GM13976 (cell line): ENCODE measurements around the gene ABCA8.

Source experiments
- DNase-seq: peaks from one replicate; pipeline ENCODE4 v3.0.0; 2012; ENCODE audit warnings: low spot score
- CTCF ChIP-seq: IDR thresholded peaks from 2 replicates; pipeline ENCODE4 v1.5.1; 2012; ENCODE audit warnings: borderline replicate concordance, mild to moderate bottlenecking; ENCODE audit not compliant: insufficient read depth; ENCODE audit errors: extremely low read depth, missing control alignments, control extremely low read depth
- in situ Hi-C: fragments of 300-500 bp; cut with MboI; formaldehyde crosslinking; loops from one replicate; pipeline ENCODE4 v1.12.0; 2022; ENCODE audit warnings: low sequenced_read_pairs, mixed read lengths, inconsistent platforms; ENCODE audit not compliant: unreplicated experiment

The ABCA8 gene

GRCh38 chr17:68886401-68886800, 68.8 kb downstream of the ABCA8 start:
- DNase-seq: no peak
- in situ Hi-C loops: no loop called here
- no peak for TF ChIP-seq CTCF

DNA sequence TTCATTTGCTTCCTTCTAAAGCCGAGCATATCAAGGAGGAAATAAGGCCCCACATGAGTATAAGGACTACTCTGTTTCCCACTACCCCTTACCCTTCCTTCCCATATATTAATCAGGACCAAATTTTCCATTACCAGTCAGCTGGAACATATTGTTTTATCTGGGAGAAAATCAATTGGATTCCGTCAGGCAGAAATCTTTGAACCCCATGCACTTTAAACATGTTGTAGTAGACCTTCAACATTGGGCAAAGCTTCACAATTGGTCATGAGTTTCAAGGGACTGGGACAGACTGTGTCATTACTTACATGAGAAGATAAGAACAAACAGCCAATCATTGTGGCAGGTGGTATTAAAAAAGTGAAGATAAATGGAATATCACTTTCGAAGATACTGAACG, 70.3 kb downstream of the ABCA8 start:
- DNase-seq: no peak
- no peak for TF ChIP-seq CTCF
- in situ Hi-C loops: no loop called here

- no peak for TF ChIP-seq CTCF
These were observed 76.8 kb downstream of the ABCA8 start for GRCh38 chr17:68878226-68878885.

DNA sequence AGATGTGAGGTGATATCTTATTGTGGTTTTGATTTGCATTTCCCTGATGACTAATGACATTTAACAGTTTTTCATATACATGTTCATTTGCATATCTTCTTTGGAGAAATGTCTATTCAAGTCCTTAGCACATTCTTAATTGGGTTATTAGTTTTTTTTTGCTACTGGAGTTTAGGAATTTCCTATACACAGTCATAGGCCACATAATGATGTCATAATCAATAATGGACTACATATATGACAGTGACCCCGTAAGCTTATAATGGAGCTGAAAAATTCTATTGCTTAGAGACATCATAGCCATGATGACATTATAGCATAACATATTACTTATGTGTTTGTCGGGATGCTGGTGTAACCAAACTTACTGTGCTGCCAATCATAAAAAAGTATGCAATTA, 83.7 kb downstream of the ABCA8 start:
- TF ChIP-seq CTCF: no peak
- DNase-seq: no peak
- in situ Hi-C loops: no loop called here

More at GRCh38 chr17:68878226-68878885, 76.8 kb downstream of the ABCA8 start:
- DNase-seq: no peak
- in situ Hi-C loops: no loop called here

GRCh38 chr17:68870976-68871375, 84.2 kb downstream of the ABCA8 start:
- TF ChIP-seq CTCF: no peak
- no peak for DNase-seq
- in situ Hi-C loops: no loop called here

GRCh38 chr17:68870161-68870826, 84.9 kb downstream of the ABCA8 start:
- no peak for TF ChIP-seq CTCF
- DNase-seq: no peak
- in situ Hi-C loops: no loop called here

DNA sequence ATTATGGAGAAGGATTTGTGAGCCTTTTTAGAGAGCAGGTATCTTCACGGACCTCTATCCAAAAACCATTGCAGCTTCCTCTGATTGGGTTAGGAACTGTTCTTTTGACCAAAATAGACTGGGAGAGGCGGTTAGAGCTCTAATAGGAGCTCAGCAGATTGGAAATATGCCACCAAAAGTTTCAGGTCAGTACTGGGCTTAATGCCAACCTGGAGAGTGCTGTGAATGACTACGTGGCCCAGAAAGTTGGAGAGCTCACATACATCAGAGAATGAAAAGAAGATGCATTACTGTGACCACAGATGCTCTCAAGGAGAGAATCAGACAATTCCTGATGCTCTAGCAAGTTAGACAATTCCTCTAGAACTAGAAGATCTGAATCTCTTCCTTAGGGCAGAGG, 86.5 kb downstream of the ABCA8 start:
- in situ Hi-C loops: no loop called here
- no peak for TF ChIP-seq CTCF
- no peak for DNase-seq
